Stimulated activated CD8-positive, alpha-beta memory T cell treated with anti-CD3 and anti-CD28 coated beads, Interleukin-12 subunit alpha, Interleukin-12 subunit beta, amount 100 ng/mL, for 24 hours (primary cell): Measurements from ENCODE around the gene PLCB3.

ENCODE experiments used
- DNase-seq: peaks from one replicate; pipeline ENCODE4 v3.0.0-alpha.2; 2020; ENCODE audit errors: extremely low read depth

Gene PLCB3

GRCh38 chr11:64287676-64288352 lies 36.5 kb downstream of the PLCB3 start:
- no peak for DNase-seq

DNA sequence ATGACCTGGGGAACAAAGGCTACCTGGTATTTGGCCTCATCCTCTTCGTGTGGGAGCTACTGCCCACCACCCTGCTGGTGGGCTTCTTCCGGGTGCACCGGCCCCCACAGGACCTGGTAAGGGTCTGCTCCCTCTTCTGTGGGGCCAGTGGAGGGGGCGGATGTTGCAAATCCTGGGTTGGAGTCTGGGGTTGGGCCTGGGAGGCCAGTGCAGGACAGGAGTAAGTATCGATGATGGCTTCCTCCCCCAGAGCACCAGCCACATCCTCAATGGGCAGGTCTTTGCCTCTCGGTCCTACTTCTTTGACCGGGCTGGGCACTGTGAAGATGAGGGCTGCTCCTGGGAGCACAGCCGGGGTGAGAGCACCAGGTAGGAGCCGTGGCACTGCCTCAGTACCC lies 37.0 kb downstream of the PLCB3 start:
- no peak for DNase-seq

- DNase-seq: no peak
These were observed 37.8 kb downstream of the PLCB3 start for GRCh38 chr11:64289002-64289564.

- DNase-seq: no peak
These were observed 39.3 kb downstream of the PLCB3 start for GRCh38 chr11:64290352-64291261.

DNA sequence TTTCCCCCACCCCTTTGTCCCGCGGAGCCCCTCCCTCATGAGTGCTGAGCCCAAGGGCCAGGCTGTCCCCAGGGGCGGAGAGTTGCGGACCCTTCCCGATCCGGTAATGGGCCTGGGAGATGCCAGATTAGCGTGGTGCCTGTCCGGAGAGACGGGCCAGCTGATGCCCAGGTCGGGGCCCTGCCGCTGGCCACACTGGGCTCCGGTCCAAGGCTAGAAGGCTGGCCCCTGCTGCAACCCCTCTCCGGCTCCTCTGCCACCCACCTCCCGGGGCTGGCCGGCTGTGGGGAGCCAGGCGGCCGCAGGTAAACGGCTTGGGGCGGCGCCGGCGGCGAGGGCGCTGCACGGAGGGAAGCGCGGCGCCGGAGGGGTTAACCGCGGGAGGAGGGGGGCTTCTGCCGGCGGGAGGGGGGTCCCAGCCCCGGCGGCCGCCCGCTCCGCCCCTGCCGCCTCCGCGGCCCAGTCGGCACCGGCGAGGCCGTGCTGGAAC lies 40.0 kb downstream of the PLCB3 start, which contains the start of gene KCNK4:
Gene KCNK4 (plus strand): TSS at position 41 of the 490 bp plus-strand sequence. CDS start 1,717 bp downstream, outside the sequence.
- no peak for DNase-seq

- DNase-seq: no peak
These were observed 40.6 kb downstream of the PLCB3 start for GRCh38 chr11:64291752-64292459.

DNA sequence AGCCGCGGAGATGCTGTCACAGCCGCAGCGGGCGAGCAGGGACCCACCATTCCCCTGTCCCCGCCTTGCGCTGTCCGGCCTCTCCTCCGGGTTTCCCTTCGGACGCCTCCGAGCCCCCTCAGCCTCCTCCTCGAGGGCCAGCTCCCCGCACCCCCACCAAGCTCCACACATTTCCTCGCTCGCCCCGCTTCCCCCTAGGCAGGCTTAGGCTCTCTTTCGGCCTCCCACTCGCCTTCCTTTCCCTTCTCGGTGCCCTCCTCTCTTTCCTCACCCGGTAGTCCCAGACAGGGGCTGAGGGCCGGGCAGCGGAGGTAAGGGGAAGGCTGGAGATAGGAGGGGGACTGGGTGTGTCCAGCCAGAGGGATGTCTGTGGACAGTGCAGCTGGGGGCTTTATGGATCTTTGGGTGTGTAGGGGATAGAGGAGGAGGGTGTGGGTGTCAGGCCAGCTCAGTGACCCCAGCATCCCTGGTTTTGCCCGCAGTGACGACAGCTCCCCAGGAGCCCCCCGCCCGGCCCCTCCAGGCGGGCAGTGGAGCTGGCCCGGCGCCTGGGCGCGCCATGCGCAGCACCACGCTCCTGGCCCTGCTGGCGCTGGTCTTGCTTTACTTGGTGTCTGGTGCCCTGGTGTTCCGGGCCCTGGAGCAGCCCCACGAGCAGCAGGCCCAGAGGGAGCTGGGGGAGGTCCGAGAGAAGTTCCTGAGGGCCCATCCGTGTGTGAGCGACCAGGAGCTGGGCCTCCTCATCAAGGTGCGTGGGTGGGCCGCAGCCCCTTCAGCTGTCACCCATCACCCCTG lies 41.3 kb downstream of the PLCB3 start:
- no peak for DNase-seq

DNA sequence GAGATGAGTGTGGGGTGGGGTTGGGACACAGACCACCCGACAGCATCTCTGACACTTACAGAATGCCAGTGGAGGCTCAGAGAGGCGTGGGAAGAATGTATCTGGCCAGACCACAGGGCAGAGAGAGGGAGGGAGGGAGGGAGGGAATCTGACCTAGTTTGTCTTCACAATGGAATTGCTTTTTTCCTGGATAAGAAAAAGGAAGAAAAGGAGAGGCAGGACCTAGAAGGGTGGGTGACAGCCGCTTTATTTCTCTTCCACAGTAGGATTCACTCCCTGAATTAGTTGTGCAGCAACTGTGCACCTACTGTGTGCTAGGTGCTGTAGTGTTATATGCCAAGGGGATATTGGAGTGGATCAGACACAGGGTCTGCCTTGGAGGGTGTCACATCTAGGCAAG lies 43.4 kb downstream of the PLCB3 start:
- DNase-seq: no peak

DNA sequence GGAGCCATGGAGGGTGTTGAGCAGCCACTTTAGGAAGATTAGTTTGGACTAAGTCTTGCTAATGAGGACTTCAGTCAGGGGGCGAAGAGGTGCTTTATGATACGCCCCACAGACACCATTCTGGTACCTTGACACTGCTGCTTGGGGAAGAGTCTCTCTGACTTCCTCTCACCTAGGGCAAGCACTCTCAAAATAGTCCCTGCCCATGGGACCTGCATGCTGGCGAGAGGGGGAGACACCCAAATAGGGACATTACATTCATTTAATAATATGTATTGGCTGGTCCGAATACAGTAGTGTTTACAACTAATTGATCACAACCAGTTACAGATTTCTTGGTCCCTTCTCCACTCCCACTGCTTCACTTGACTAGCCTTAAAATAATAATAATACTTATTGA lies 44.4 kb downstream of the PLCB3 start:
- DNase-seq: no peak

DNA sequence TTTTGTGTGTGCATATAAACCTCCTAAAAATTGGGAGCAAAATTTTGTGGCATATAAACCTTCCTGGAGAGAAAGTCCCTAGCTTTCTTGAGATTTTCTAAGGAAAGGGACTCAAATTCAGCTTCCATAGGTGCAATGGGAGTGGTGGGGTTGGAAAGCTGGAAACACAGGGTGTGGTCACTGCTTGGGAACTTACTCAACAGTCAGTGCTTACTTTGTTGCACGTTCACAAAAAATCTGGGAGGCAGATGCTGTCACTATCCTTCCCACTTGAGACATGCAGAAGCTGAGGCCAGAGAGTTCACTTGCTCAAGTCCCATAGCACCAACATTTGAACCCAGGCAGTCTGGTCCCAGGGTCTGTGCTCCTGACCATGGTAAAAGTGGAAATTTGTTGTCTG lies 44.9 kb downstream of the PLCB3 start:
- DNase-seq: no peak

- no peak for DNase-seq
These were observed 45.7 kb downstream of the PLCB3 start for GRCh38 chr11:64296830-64297698.

DNA sequence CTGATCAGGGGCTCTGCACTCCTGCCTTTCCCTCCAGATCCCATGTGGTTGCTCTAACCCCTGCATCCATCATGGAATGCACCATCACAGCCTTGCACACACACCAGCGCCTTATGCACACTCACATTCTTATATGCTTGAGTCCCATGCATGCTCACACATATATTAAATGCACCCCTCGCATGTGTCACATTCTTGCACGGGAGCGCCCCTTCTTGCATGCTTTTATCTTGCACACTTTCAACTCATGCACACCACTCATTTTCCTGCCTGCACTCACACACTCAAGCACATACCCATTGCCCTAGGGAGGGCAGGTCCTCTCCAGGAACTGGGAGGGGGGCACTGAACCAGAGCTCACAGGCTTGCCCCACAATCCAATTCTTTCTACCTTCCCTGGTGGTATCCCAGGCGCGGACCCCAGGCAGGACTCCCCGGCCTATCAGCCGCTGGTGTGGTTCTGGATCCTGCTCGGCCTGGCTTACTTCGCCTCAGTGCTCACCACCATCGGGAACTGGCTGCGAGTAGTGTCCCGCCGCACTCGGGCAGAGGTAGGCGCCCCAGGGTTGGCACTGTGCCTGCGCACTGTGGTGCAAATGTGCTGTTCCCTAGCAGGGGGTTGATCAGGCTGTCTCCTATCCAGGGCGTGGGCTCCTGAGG lies 46.5 kb downstream of the PLCB3 start:
- no peak for DNase-seq

- DNase-seq: no peak
These were observed 47.9 kb downstream of the PLCB3 start for GRCh38 chr11:64298966-64299846.

DNA sequence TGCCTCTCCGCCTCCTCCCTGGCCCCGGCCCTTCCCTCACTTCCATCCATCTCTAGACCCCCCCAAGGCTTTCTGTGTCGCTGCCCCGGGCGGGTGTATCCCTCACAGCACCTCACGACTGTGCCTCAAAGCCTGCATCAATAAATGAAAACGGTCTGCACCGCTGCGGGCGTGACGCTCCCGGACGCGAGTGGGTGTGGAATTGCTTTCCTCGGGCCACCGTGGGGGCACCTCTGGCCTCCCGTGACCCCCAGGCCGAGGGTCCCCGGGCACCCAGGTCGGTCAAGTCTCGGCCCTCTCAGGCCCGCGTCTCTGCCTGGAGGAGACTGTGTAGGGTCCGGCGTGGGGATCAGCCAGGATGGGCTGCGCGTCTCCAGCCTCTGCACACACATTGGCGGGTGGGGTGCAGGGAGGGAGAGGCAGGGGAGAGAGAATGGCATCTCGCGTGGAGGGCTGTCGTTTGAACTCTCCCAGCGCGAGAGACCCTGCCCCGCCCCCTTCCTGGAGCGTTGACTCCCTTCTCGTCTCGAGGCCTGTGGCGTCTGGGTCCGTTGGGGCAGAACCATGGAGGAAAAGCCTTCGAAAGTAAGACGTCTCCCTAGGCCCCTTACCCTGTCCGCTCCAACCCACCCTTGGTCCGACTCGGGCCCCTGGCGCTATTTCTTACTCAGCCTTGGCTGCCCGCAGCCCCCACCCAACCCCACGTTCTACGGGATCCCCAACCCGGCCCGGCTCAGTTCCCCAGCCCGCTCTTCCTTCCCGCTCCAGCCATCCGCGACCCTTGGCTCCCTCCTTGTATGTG lies 48.7 kb downstream of the PLCB3 start, which contains the start of gene CATSPERZ:
Gene CATSPERZ (plus strand): TSS at position 512 of the 802 bp plus-strand sequence. CDS start 53 bp downstream, at position 565.
- no peak for DNase-seq

DNA sequence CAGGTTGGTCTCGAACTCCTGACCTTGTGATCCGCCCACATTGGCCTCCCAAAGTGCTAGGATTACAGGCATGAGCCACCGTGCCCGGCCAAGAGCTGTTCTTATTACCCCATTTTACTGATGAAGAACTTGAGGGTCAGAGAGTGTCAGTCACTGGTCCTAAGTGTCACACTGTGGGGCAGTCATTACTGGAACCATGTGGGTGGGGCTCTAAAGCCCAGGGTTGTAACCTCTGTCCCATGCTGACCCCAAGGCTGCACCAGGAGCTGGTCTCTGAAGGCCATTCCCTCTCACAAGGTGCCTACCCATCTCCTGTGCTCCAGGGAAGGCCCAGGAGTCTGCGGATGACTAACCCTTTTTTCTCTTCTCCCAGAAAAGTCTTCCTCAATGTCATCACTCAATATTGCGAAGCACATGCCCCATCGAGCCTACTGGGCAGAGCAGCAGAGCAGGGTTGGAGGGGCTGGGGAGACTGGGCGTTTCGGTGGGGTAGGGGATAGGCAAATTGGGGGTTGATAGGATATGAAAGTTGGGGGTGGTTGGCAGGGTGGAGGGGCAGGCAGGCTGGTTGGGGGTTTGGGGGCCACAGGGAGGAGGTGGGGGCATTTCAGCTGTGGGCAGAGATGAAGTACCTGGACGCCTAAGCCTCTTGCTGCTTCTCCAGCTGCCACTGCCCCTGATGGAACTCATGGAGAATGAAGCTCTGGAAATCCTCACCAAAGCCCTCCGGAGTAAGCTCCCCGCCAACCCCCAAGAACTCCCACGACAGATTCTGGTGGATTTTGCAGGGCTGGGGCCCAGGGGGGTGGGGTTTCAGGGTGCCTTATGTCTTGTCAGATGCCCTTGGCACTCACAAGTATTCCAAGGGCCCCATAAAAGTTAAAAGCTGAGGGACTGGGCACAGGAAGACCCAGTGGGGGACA lies 52.0 kb downstream of the PLCB3 start:
- no peak for DNase-seq

DNA sequence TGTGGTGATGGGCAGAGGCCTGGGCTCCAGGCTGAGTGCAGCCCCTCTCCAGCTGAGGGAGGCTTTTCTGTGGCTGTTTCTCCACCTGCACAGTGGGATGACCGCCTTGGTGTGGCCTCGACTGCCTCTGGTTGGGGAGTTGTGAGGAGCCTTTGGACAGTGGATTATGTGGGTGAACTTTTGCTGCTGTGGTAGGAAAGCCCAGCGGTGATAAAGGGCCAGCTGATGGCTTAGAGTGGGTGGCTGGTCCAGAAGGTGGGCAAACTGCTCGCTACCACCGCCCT lies 52.6 kb downstream of the PLCB3 start:
- DNase-seq: no peak
